GM19351 (cell line): ENCODE measurements around the gene LRP1.

Experiments
- ATAC-seq: cut with Tn5 transposase; IDR thresholded peaks from one replicate; pipeline ENCODE4 v1.9.1; 2021; ENCODE audit warnings: mild to moderate bottlenecking, moderate library complexity; ENCODE audit not compliant: unreplicated experiment

Gene LRP1

DNA sequence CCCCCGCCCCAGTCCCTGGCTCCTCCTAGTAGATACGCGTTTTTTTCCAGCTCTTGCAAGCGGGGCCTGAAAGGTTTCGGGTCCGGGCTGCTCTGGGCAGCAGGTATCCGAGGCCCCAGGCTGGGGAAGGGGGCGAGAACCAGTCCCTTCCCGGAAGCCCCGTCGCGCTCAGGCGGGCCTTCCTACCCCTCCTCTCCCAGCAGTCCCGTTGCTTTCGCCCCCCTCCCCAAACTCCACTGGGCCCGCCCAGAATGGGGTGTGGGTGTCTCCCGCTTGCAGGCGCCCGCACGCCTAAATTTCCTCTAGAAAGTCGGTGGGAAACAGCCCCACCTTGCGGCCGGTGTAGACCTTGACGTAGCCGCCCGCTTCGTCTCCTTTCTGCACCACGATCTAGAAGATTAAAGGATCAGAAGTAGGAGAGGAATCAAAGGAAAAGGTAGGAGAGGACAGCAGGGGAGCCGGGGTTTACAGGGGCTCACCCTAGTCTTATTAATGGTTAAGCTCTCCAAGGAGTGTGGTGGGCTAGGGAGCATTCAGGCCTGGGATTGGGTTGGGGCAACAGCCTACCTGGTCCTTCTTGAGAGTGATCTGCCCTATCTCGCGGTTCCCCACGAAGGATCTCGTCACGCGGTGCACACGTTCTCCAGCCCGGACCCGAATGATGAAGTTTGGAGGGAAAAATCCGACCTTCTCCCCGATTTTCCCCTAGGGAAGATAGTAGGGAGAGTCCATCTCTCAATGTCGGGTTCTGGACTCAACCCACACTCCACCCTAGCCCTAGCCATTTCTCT, 115.4 kb downstream of the LRP1 start:
- no peak for ATAC-seq

DNA sequence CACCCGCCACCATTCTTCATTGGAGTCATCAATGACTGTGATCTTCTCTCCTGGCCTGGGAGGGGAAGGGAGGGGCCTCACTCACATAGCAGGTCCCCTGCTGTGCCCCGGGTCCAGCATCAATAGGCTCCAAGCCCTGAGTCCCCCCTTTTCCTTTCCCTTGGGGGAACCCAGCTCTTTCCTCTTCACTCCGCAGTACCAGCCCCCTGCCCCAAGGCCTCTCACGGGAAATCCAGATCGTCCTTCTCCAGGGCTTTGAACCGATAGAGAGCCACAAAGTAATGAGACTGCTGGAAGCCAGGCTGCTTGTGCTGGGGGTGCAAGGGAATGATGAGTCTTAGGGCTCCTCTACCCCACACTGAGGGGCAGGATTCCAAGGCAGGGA, 116.0 kb downstream of the LRP1 start:
- ATAC-seq: no peak

DNA sequence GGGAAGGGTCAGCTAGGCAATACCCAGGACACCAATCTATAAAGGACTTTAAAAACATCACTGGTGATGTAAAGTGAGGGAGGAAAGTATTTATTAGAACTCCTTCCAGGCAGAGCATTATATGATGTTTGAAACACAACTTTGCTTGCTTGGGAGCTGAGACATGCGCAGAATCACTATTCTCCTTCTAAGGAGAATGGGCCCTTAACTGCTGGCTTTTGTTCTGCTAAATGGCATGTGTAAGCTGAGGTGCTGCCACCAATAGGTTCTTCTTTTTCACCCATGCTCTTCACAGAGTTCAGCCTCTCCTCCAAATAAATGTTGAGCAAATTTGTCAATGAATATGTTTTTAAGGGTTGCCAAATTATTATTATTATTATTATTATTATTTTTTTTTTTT, 118.8 kb downstream of the LRP1 start:
- no peak for ATAC-seq

DNA sequence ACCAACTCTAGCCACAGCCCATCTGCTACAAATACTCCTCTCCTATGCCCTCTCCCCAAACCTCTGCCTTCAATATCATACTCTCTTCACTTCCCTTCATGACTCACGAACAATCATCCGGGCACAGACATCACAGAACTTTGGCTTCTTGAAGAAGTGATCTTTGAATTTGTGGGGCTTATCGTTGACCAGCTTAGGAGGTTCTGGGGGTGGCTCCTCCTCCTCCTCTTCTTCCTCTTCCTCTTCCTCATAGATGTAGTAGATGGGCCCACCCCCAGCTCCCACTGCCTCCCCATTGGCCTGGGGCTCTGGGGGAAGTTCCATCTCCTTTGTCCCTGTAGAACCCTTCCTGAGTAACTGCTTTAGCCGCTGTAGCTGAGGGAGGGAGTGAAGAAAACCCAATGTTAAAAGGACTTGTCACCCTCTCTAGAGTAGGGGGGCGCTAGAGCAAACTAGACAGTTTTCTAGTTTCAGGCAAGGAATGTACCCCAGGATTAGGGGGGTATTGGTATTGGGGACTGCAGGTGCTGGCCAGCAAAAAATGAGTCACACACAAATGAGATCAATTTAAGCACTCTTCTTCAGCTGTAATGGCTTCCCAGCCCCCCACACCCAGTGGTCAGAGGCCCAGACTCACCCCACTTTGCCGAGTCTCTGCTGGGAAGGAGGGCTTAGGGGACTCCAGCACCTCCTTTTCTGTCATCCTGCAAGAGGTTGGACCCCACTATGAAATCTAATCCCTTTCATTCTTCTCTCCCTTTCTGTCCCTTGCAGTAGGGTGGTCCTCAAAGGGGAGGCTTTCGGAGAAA, 120.9 kb downstream of the LRP1 start:
- no peak for ATAC-seq

DNA sequence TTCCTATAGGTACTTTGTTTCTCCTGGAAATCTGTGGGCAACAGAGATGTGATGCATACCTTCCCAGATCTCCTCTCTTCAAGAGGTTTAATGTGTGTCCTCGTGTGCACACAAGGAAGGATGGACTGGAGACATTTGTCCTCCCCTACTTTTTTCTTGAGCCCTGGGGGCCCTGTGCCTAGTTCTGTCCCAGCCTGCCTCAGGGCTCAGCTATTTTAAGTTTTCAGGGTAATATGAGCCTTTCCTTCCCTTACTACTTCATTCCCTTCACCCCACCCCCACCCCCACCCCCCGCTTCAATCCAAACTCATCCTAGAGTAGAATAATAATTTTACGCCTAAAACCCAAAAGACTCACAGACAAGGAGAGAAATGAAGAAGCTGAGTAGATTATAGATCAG, 122.3 kb downstream of the LRP1 start:
- no peak for ATAC-seq

DNA sequence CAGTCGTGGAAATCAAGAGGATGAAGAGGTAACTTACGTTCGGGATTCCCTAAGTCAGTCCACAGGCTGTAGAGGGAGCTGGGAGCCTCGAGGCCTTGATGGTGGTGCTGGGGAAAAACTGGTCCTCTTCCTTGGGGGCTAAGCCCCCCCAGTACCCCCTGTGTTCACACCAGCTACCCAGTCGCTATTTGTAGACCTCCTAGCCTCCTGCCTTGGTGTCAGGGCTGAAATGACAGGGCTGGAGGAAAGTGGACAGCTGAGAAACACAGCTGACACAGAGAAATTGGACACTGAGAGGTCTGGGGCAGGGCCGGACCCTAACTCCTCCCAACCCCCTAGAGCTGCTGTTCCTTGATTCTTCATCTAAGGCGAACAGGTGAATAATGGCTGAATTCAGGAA, 122.7 kb downstream of the LRP1 start, which contains the start of gene STAC3:
Gene STAC3 (minus strand): TSS at position 232 of the 400 bp plus-strand sequence. CDS start 1,551 bp downstream, outside the sequence.
- no peak for ATAC-seq

DNA sequence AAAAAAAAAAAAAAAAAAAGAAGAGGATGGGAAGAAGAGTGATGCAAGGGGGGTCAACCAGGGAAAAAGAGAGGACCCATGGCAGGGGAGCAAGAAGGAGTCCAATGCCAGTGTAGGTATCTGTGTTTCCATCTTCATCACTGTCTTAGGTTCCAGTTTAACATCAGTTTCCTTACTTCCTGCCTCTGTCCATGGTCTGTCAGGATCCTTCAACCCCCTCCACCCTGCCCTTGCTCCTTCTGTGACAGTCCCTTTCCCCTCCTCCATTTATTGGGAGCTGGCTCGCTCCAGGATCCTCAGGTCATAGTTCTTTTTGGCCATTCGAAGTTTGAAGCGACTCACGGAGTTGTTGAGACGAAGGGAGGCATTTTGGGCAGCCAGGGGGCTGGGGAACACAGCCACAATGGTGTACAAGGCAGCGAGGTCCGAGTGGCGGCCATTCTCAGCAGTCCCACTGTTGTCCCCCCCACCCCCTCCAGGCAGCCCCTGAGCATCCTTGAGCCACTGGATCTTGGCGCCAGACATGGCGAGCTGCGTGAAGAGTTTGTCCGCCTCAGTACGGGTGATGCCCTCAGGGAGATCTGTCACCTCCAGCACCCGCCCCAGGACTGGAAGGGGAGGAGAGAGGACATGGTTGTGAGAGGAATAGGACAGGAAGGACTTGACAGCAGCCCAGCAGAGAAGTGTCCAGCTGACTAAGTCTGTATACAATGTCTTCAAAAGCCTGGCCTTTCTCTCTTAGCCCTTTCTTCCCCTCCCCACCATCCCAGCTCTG, 126.4 kb downstream of the LRP1 start:
- no peak for ATAC-seq

DNA sequence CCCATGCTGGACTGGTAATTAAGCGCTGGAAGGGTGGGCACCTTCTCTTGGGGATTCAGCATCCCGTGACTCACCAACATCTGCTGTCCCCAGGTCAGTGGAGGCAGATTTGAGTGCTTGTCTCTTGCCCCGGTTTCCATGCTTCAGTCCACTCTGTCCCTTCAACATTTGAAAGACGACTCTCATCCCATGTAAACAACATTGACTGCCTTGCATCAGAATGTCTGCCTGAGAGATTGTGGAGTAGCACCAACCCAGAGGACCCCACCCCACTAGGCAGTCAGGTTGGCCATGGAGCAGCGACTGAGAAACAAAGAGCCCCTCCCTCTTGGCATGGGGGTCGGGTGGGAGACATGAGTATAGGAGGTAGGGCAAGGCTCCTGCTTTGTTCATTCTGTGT, 127.6 kb downstream of the LRP1 start:
- ATAC-seq: no peak

DNA sequence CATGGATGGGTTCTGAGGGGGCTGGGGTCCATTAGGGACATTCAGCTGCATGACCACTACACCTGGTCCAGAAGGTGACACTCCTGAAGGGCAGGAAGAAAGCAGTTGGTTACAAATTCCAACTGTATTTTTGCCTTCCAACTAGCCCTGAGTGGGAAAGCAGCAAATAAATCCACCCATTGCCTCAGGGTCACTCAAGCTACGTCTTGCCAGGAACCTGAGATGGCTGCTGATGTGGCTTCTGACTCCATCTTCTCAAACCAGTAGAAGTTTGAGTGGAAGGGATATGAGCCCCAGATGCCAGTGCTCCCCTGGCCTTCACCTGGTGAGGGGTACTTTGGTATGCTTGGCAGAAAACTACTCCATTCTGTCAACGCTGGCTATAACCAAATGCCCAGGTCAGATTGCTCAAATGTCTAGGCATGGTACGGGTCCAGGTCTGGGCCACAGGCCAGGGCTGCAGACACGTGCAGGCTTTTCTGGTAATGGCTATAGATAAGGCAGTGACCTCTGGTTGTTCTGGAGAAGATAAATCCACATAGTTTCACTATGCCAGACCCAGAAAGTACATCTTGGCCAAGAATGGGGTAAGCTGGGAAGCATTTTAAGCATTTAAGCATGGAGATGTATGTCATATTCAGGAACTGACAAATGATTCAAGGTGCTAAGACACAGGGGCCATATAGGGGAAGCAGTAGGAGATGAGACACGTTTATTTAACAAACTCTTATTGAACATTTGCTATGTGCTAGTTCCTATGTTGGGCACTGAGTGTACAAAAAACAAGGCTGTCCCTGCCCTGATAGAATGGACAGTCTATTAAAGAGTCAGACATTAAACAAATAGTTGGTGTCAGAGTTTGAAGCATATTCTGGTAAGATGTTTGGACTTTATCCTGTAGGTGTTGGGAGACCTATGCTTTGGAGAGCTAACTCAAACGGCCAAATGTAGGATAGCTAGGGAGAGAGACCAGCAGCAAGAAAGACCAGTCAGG, 131.0 kb downstream of the LRP1 start:
- no peak for ATAC-seq

DNA sequence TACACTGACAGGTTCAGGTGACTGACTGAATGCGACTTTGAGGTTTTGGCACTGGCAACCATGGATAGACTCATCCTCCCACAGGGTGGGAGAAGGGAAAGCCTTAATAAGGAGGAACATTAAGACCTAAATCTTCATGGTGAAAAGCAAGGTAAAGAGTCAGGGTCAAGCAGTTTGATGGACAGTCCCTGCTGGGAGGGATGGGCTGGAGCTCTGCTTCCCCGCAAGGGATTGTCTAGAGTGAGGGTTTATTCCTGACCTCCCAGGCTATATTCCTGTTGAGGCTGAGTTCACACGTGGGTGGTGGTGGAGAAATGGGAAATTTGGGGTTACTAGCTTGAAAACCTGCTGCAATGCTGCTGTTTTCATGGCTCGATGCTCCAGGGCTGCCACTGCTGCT, 132.1 kb downstream of the LRP1 start:
- ATAC-seq: no peak

DNA sequence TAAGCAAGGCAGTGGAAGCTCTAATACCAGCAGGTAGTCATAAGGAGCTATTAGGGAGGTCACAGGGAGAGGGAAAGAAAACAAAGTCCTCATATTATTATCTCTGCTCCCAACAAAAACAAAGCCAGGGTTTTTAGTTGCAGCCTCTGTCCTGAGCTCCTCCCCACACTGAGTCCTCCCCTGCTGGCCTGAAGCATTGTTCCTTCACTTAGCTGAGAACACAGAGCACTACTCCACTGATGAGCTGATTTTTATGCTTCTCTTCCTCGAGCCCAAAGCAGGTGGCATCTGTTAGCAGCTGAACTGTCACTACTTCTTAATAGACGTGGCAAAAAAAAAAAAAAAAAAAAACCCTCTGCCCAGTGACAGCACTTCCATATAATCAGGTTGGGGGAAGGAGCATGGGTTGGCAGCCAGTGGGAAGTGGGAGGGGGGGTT, 133.2 kb downstream of the LRP1 start:
- ATAC-seq: no peak

DNA sequence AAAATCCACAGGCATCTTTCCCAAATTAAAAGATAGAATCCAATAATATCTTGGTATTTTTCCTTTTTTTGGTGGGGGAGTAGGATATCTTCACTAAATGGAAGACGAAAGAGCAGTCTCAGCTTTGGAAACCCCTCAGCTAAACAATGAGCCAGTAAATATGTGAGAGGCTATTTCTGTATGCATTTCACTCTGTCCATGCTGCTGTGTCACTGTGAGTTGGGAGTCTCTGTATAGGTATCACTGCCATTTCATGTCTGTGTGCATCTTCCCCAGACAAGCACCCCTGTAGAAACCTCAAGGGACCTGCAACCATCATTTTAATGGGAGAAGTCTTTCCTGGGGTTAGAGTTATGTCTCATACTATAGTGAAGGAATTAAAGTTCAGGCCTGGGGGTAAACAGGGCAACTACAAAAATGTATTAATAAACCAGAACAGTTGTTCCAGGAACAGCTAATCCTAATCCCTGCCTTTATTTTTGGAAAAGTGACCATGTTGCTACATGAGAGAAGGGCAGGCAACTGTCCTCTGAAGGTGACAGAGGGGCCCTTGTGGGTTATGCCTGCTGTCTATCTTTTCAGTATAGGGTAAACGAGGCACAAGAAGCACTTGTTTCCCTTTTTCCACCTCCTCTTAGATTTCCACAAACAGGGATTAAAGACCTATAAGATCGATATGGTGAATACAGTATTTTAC, 134.0 kb downstream of the LRP1 start:
- ATAC-seq: no peak
